GM23338 (cell line): ENCODE measurements around the gene PACS1.

ENCODE experiments used
- CREB1 ChIP-seq: fragments of 250-450 bp; sonication (Bioruptor Pico); IDR thresholded peaks from 2 replicates; pipeline ENCODE4 v1.5.0; 2020; ENCODE audit warnings: low read depth, mild to moderate bottlenecking, moderate library complexity
- CTCF ChIP-seq, 2 experiments: fragments of 200-600 bp in 1 of 2; sonication (generic) in 1 of 2; conservative IDR thresholded peaks; 2 replicates each; pipeline versions ENCODE4 v1.5.1 to v1.6.1; 2016 to 2017; ENCODE audit warnings: antibody characterized with exemption in 2 of 2, low read depth in 2 of 2, mild to moderate bottlenecking in 2 of 2, moderate library complexity in 1 of 2
- EZH2 ChIP-seq: fragments of 200-600 bp; sonication (generic); IDR thresholded peaks from one replicate; pipeline ENCODE4 v1.8.0; 2017; ENCODE audit warnings: antibody characterized with exemption, mild to moderate bottlenecking, low read depth; ENCODE audit not compliant: unreplicated experiment
- EZH2phosphoT487 ChIP-seq: fragments of 200-600 bp; sonication (generic); IDR thresholded peaks from one replicate; pipeline ENCODE4 v1.8.1; 2018; ENCODE audit warnings: antibody characterized with exemption; ENCODE audit not compliant: unreplicated experiment
- JUNB ChIP-seq: IDR thresholded peaks from one replicate; pipeline ENCODE4 v1.6.1; 2016; ENCODE audit warnings: antibody characterized with exemption; ENCODE audit not compliant: unreplicated experiment
- POLR2AphosphoS5 ChIP-seq: IDR thresholded peaks from 2 replicates; pipeline ENCODE4 v1.6.1; 2016; ENCODE audit warnings: antibody characterized with exemption, low read depth
- STAT1 ChIP-seq: IDR thresholded peaks from one replicate; pipeline ENCODE4 v1.6.1; 2016; ENCODE audit warnings: antibody characterized with exemption; ENCODE audit not compliant: unreplicated experiment
- ZNF331 ChIP-seq: fragments of 250-450 bp; sonication (Bioruptor Pico); IDR thresholded peaks from 2 replicates; pipeline ENCODE4 v1.5.0; 2020; ENCODE audit warnings: low read depth, mild to moderate bottlenecking, moderate library complexity
- TF ChIP-seq, protein P1 (sequence below): IDR thresholded peaks from one replicate; pipeline ENCODE4 v1.6.1; 2018; ENCODE audit warnings: antibody characterized with exemption; ENCODE audit not compliant: unreplicated experiment
- TF ChIP-seq, protein P2 (sequence below): IDR thresholded peaks from 2 replicates; pipeline ENCODE4 v1.6.1; 2016; ENCODE audit warnings: antibody characterized with exemption

- no peak for TF ChIP-seq CTCF (conservative IDR thresholded peaks at IDR 0.05; ENCODE audit: low read depth in 2 of 2)
- TF ChIP-seq POLR2AphosphoS5, result no peak
- no peak for TF ChIP-seq CREB1
- no peak for TF ChIP-seq EZH2
- TF ChIP-seq, protein P1, sequence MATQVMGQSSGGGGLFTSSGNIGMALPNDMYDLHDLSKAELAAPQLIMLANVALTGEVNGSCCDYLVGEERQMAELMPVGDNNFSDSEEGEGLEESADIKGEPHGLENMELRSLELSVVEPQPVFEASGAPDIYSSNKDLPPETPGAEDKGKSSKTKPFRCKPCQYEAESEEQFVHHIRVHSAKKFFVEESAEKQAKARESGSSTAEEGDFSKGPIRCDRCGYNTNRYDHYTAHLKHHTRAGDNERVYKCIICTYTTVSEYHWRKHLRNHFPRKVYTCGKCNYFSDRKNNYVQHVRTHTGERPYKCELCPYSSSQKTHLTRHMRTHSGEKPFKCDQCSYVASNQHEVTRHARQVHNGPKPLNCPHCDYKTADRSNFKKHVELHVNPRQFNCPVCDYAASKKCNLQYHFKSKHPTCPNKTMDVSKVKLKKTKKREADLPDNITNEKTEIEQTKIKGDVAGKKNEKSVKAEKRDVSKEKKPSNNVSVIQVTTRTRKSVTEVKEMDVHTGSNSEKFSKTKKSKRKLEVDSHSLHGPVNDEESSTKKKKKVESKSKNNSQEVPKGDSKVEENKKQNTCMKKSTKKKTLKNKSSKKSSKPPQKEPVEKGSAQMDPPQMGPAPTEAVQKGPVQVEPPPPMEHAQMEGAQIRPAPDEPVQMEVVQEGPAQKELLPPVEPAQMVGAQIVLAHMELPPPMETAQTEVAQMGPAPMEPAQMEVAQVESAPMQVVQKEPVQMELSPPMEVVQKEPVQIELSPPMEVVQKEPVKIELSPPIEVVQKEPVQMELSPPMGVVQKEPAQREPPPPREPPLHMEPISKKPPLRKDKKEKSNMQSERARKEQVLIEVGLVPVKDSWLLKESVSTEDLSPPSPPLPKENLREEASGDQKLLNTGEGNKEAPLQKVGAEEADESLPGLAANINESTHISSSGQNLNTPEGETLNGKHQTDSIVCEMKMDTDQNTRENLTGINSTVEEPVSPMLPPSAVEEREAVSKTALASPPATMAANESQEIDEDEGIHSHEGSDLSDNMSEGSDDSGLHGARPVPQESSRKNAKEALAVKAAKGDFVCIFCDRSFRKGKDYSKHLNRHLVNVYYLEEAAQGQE, result no peak
- no peak for TF ChIP-seq ZNF331
- no peak for TF ChIP-seq JUNB
- TF ChIP-seq, protein P2, sequence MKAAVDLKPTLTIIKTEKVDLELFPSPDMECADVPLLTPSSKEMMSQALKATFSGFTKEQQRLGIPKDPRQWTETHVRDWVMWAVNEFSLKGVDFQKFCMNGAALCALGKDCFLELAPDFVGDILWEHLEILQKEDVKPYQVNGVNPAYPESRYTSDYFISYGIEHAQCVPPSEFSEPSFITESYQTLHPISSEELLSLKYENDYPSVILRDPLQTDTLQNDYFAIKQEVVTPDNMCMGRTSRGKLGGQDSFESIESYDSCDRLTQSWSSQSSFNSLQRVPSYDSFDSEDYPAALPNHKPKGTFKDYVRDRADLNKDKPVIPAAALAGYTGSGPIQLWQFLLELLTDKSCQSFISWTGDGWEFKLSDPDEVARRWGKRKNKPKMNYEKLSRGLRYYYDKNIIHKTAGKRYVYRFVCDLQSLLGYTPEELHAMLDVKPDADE, result no peak
- no peak for TF ChIP-seq EZH2phosphoT487
- TF ChIP-seq STAT1, result no peak
Observed at GRCh38 chr11:66181632-66182315, 111.7 kb downstream of the PACS1 start.
